Keratinocyte (primary cell): ENCODE measurements around the gene KCNMA1. TPM values are rescaled to one million over a fixed set of nuclear protein-coding genes. Genes with fewer than 3 reads are reported as not detected.

ENCODE experiments used
- DNase-seq: peaks from one replicate; pipeline ENCODE4 v3.0.0-alpha.2; 2011; ENCODE audit warnings: low read depth, missing footprints, low spot score
- FAIRE-seq: peaks from 2 replicates; lab custom pipeline; 2011; peaks lifted over from hg19 to GRCh38; lab: Jason Lieb, UNC
- H2AFZ ChIP-seq: 2 replicates; pipeline ENCODE4 v1.6.0; 2012; ENCODE audit warnings: low read length, control low read depth, inconsistent platforms; ENCODE audit not compliant: control insufficient read depth
- H3K27ac ChIP-seq: 2 replicates; pipeline ENCODE4 v1.5.1; 2011; ENCODE audit warnings: low read length; ENCODE audit not compliant: control insufficient read depth, insufficient read depth
- H3K27me3 ChIP-seq: 3 replicates; pipeline ENCODE4 v1.6.0; 2011; ENCODE audit warnings: low read length; ENCODE audit not compliant: control insufficient read depth, insufficient read depth; ENCODE audit errors: extremely low read depth
- H3K36me3 ChIP-seq, 2 experiments: 2 replicates in 1 of 2; 3 replicates in 1 of 2; pipeline ENCODE4 v1.5.1; 2011; ENCODE audit warnings: low read length in 2 of 2, mild to moderate bottlenecking in 1 of 2; ENCODE audit not compliant: control insufficient read depth in 2 of 2, insufficient read depth in 2 of 2; ENCODE audit errors: extremely low read depth in 1 of 2
- H3K4me1 ChIP-seq: 3 replicates; pipeline ENCODE4 v1.5.1; 2011; ENCODE audit warnings: low read length; ENCODE audit not compliant: control insufficient read depth, insufficient read depth; ENCODE audit errors: extremely low read depth
- H3K4me2 ChIP-seq: 3 replicates; pipeline ENCODE4 v1.6.0; 2011; ENCODE audit warnings: low read depth, low read length; ENCODE audit not compliant: control insufficient read depth, insufficient read depth; ENCODE audit errors: extremely low read depth
- H3K4me3 ChIP-seq, 3 experiments: fragments of 200-600 bp in 1 of 3; sonication (generic) in 1 of 3; 2 replicates in 2 of 3; 3 replicates in 1 of 3; pipeline ENCODE4 v1.5.1; 2011 to 2016; ENCODE audit warnings: low read length in 3 of 3, mild to moderate bottlenecking in 3 of 3, control low read depth in 2 of 3, inconsistent platforms in 1 of 3, low read depth in 1 of 3, mixed read lengths in 1 of 3, mixed run types in 1 of 3, moderate library complexity in 1 of 3; ENCODE audit not compliant: control insufficient read depth in 2 of 3, insufficient read depth in 2 of 3; ENCODE audit errors: extremely low read depth in 1 of 3
- H3K79me2 ChIP-seq: 2 replicates; pipeline ENCODE4 v1.6.0; 2012; ENCODE audit warnings: low read length; ENCODE audit not compliant: control insufficient read depth, insufficient read depth
- H3K9ac ChIP-seq: 3 replicates; pipeline ENCODE4 v1.6.0; 2011; ENCODE audit warnings: low read length; ENCODE audit not compliant: control insufficient read depth, insufficient read depth; ENCODE audit errors: extremely low read depth
- H3K9me1 ChIP-seq: 3 replicates; pipeline ENCODE4 v1.6.0; 2011; ENCODE audit warnings: low read length; ENCODE audit not compliant: control insufficient read depth, insufficient read depth; ENCODE audit errors: extremely low read depth
- H3K9me3 ChIP-seq: 2 replicates; pipeline ENCODE4 v1.5.1; 2012; ENCODE audit warnings: low read depth, low read length; ENCODE audit not compliant: control insufficient read depth
- H4K20me1 ChIP-seq: 3 replicates; pipeline ENCODE4 v1.6.0; 2011; ENCODE audit warnings: low read length; ENCODE audit not compliant: control insufficient read depth, insufficient read depth; ENCODE audit errors: extremely low read depth
- CTCF ChIP-seq, 3 experiments: IDR thresholded peaks in 1 of 3; conservative IDR thresholded peaks in 1 of 3; optimal IDR thresholded peaks in 1 of 3; 2 replicates in 2 of 3; 3 replicates in 1 of 3; pipeline versions ENCODE3 to v1.5.1; 2011; ENCODE audit warnings: low read length in 3 of 3, mild to moderate bottlenecking in 3 of 3, moderate library complexity in 2 of 3, control low read depth in 1 of 3, inconsistent platforms in 1 of 3; ENCODE audit not compliant: insufficient read depth in 2 of 3; ENCODE audit errors: extremely low read depth in 1 of 3
- EZH2 ChIP-seq: IDR thresholded peaks from one replicate; pipeline ENCODE4 v1.6.1; 2012; ENCODE audit warnings: inconsistent platforms, mild to moderate bottlenecking, low read length, moderate library complexity
- dilution Hi-C: fragments of 300-500 bp; cut with MboI; formaldehyde crosslinking; loops from one replicate; pipeline ENCODE4 v1.7.0; 2020; ENCODE audit warnings: low sequenced_read_pairs; ENCODE audit not compliant: extremely low pct_ligation_motif_present
- polyA plus RNA-seq, 5 experiments: library from polyadenylated mRNA; depleted of rRNA in 3 of 5; stranded (reverse) in 3 of 5; stranded (forward) in 1 of 5; unstranded in 1 of 5; fragments of >200 nt; gene quantifications; 1 replicate in 1 of 5; 2 replicates in 3 of 5; 3 replicates in 1 of 5; pipeline versions ENCODE4 v1.2.1 to v1.2.3, GENCODE V29; 2011 to 2012; ENCODE audit warnings: missing spikeins in 2 of 5, low read depth in 1 of 5, low replicate concordance in 1 of 5

The KCNMA1 gene
- polyA plus RNA-seq, 1 donor (not counting 4 experiments of a cell fraction or from before 2014, with no cell fraction given): 6.3 TPM

GRCh38 chr10:77077316-77077945, 560.2 kb downstream of the KCNMA1 start:
- H3K9me3 ChIP-seq: no peaks in the 10 kb centered on the region
- H3K9me1 ChIP-seq: no peaks in the 10 kb centered on the region
- no peaks in the 10 kb centered on the region for H4K20me1 ChIP-seq
- dilution Hi-C loops: no loop called here
- TF ChIP-seq CTCF (optimal IDR thresholded peaks at IDR 0.05 in 1 of 3, IDR thresholded peaks at IDR 0.05 in 1 of 3, conservative IDR thresholded peaks at IDR 0.05 in 1 of 3; ENCODE audit: extremely low read depth in 1 of 3, insufficient read depth in 2 of 3, low read length in 3 of 3): no peak
- no peak for TF ChIP-seq EZH2
- DNase-seq: no peak
- no peak for FAIRE-seq
- no peaks in the 10 kb centered on the region for H3K79me2 ChIP-seq
- H3K27ac ChIP-seq: no peak overlapping the region
- no peaks in the 10 kb centered on the region for H3K36me3 ChIP-seq
- H3K4me2 ChIP-seq: no peak overlapping the region
- no peak overlapping the region for H3K4me3 ChIP-seq
- H3K27me3 ChIP-seq: no peaks in the 10 kb centered on the region
- no peak overlapping the region for H2AFZ ChIP-seq
- no peaks in the 10 kb centered on the region for H3K4me1 ChIP-seq
- no peak overlapping the region for H3K9ac ChIP-seq

DNA sequence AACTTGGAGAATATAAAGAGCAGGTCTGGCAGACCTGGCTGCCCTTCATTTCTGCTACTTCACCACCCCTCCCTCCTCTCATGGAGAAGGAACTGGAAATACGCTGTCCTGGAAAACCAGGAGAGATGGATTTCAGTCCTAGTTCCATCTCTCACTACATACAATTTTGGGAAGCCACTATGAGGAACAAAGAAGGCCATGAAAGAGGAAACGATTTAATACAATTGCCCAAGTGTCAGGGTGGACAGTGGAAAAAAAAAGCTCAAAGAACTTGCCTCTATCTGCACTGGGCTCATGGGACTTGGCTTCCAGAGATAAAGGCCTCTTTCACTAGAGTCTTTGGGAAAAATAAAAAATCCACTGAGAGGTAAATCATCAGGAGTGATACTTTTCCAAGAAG, 561.7 kb downstream of the KCNMA1 start:
- no peaks in the 10 kb centered on the region for H4K20me1 ChIP-seq
- no peak overlapping the region for H3K27ac ChIP-seq
- no peak overlapping the region for H2AFZ ChIP-seq
- dilution Hi-C loops: no loop called here
- no peaks in the 10 kb centered on the region for H3K4me1 ChIP-seq
- no peaks in the 10 kb centered on the region for H3K27me3 ChIP-seq
- no peak overlapping the region for H3K4me2 ChIP-seq
- FAIRE-seq (no peak), DNase-seq (no peak)
- peaks cover 2% of the 10 kb centered on the region for H3K9me1 ChIP-seq
- no peaks in the 10 kb centered on the region for H3K79me2 ChIP-seq
- H3K4me3 ChIP-seq: no peak overlapping the region
- H3K9me3 ChIP-seq: no peaks in the 10 kb centered on the region
- TF ChIP-seq CTCF (optimal IDR thresholded peaks at IDR 0.05 in 1 of 3, IDR thresholded peaks at IDR 0.05 in 1 of 3, conservative IDR thresholded peaks at IDR 0.05 in 1 of 3; ENCODE audit: extremely low read depth in 1 of 3, insufficient read depth in 2 of 3, low read length in 3 of 3): no peak
- TF ChIP-seq EZH2: no peak
- H3K9ac ChIP-seq: no peak overlapping the region
- no peaks in the 10 kb centered on the region for H3K36me3 ChIP-seq
